ENCODE measurements around the gene SOS2. TPM values are rescaled to one million over a fixed set of nuclear protein-coding genes. Genes with fewer than 3 reads are reported as not detected.

SOS2 gene
- total and polyA plus RNA-seq, 2 donors (not counting 3 experiments of a cell fraction or from before 2014, with no cell fraction given), result 6.7 to 21.3 TPM

GRCh38 chr14:50210074-50210473, 21.3 kb downstream of the SOS2 start:
- FAIRE-seq (no peak), DNase-seq (ENCODE audit: low read depth, low spot score) (no peak)
- POLR2A ChIA-PET, result interaction anchor here (0.6 to 0.7 kb wide), 2 partner anchors 8 to 92 kb away, joined by 3 read pairs; no protein-coding TSS in a partner anchor
- BruUV-seq (replicated peaks), result no TSS peak
- intact Hi-C loops (cut with micrococcal nuclease) (no loop called here), dilution Hi-C loops (cut with MboI; ENCODE audit: extremely low pct_ligation_motif_present, low sequenced_read_pairs) (no loop called here)
- no peaks in the 10 kb centered on the region for H3K36me3 ChIP-seq (ENCODE audit: control insufficient read depth in 2 of 2, extremely low read depth in 1 of 2, insufficient read depth in 2 of 2, low read length in 2 of 2)
- no peaks in the 10 kb centered on the region for H3K9me1 ChIP-seq (replicated peaks; ENCODE audit: control insufficient read depth, extremely low read depth, insufficient read depth, low read length)
- no peak overlapping the region for H3K4me3 ChIP-seq (replicated peaks in 1 of 3; ENCODE audit: insufficient read depth in 1 of 3, low read depth in 1 of 3, low read length in 3 of 3)
- TF ChIP-seq JUN (IDR thresholded peaks at IDR 0.05; ENCODE audit: borderline replicate concordance, insufficient read depth, insufficient read length, low read depth) (no peak), FOS (IDR thresholded peaks at IDR 0.05; ENCODE audit: borderline replicate concordance, insufficient read depth, low read length) (no peak), GATA2 (IDR thresholded peaks at IDR 0.05; ENCODE audit: insufficient read depth, insufficient read length, low read depth, low read length) (no peak), POLR2A (IDR thresholded peaks at IDR 0.05; ENCODE audit: low read depth, low read length) (no peak), POLR2AphosphoS5 (IDR thresholded peaks at IDR 0.05; ENCODE audit: insufficient read depth, low read depth, low read length) (no peak)
- TF ChIP-seq, protein P1, sequence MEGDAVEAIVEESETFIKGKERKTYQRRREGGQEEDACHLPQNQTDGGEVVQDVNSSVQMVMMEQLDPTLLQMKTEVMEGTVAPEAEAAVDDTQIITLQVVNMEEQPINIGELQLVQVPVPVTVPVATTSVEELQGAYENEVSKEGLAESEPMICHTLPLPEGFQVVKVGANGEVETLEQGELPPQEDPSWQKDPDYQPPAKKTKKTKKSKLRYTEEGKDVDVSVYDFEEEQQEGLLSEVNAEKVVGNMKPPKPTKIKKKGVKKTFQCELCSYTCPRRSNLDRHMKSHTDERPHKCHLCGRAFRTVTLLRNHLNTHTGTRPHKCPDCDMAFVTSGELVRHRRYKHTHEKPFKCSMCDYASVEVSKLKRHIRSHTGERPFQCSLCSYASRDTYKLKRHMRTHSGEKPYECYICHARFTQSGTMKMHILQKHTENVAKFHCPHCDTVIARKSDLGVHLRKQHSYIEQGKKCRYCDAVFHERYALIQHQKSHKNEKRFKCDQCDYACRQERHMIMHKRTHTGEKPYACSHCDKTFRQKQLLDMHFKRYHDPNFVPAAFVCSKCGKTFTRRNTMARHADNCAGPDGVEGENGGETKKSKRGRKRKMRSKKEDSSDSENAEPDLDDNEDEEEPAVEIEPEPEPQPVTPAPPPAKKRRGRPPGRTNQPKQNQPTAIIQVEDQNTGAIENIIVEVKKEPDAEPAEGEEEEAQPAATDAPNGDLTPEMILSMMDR (IDR thresholded peaks at IDR 0.05; ENCODE audit: extremely low read depth in 1 of 2, insufficient read depth in 1 of 2, low read depth in 1 of 2, low read length in 2 of 2), result no peak
- TF ChIP-seq, protein P2, sequence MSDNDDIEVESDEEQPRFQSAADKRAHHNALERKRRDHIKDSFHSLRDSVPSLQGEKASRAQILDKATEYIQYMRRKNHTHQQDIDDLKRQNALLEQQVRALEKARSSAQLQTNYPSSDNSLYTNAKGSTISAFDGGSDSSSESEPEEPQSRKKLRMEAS (IDR thresholded peaks at IDR 0.05; ENCODE audit: insufficient read depth, insufficient read length), result no peak
- H3K9ac ChIP-seq (replicated peaks; ENCODE audit: extremely low read depth, insufficient read depth, low read length), result no peak overlapping the region
- H3K4me2 ChIP-seq (ENCODE audit: insufficient read depth, low read length), result no peak overlapping the region
- CTCF ChIA-PET, result no interaction called here
- no peaks in the 10 kb centered on the region for H3K4me1 ChIP-seq (ENCODE audit: control insufficient read depth, extremely low read depth, insufficient read depth, low read length)
- H3K9me3 ChIP-seq (replicated peaks; ENCODE audit: control insufficient read depth, insufficient read depth, low read length), result no peaks in the 10 kb centered on the region
- no peak overlapping the region for H2AFZ ChIP-seq (ENCODE audit: low read depth, low read length)
- peaks cover 4% of the 10 kb centered on the region for H4K20me1 ChIP-seq (replicated peaks; ENCODE audit: control insufficient read depth, extremely low read depth, insufficient read depth, low read length)
- H3K27me3 ChIP-seq (ENCODE audit: control insufficient read depth in 2 of 2, insufficient read depth in 2 of 2, low read length in 2 of 2), result no peaks in the 10 kb centered on the region
- H3K79me2 ChIP-seq (ENCODE audit: control insufficient read depth, insufficient read depth, low read length), result peaks cover 35% of the 10 kb centered on the region
- H3K27ac ChIP-seq (ENCODE audit: insufficient read depth, low read depth, low read length), result no peak overlapping the region
